Stimulated activated CD4-positive, alpha-beta T cell treated with anti-CD3 and anti-CD28 coated beads, Interleukin-2, amount 100 ng/mL, for 4 hours (primary cell): ENCODE results near the gene LDLRAD4.

Experiments
- DNase-seq: peaks from one replicate; pipeline ENCODE4 v3.0.0-alpha.2; 2020; ENCODE audit warnings: low read depth

LDLRAD4 gene

GRCh38 chr18:13430663-13431062 lies 212.1 kb downstream of the LDLRAD4 start:
- no peak for DNase-seq

GRCh38 chr18:13431886-13432285 lies 213.3 kb downstream of the LDLRAD4 start:
- DNase-seq, result no peak

GRCh38 chr18:13433125-13433524 lies 214.6 kb downstream of the LDLRAD4 start:
- DNase-seq, result no peak

- DNase-seq, result no peak
These were observed 215.1 kb downstream of the LDLRAD4 start for GRCh38 chr18:13433685-13434084.

GRCh38 chr18:13434854-13435253 lies 216.3 kb downstream of the LDLRAD4 start:
- no peak for DNase-seq

- no peak for DNase-seq
These were observed 217.2 kb downstream of the LDLRAD4 start for GRCh38 chr18:13435586-13436333.

GRCh38 chr18:13436576-13436975 lies 218.0 kb downstream of the LDLRAD4 start:
- peak; percentile 24 for DNase-seq

GRCh38 chr18:13437034-13437433 lies 218.5 kb downstream of the LDLRAD4 start:
- no peak for DNase-seq

- DNase-seq, result peak; percentile 46
These were observed 219.4 kb downstream of the LDLRAD4 start for GRCh38 chr18:13437796-13438506.

- no peak for DNase-seq
These were observed 220.0 kb downstream of the LDLRAD4 start for GRCh38 chr18:13438507-13439056.

GRCh38 chr18:13439461-13439860 lies 220.9 kb downstream of the LDLRAD4 start:
- no peak for DNase-seq

- DNase-seq, result no peak
These were observed 222.0 kb downstream of the LDLRAD4 start for GRCh38 chr18:13440277-13441248.

- no peak for DNase-seq
These were observed 223.2 kb downstream of the LDLRAD4 start for GRCh38 chr18:13441736-13442135.

- no peak for DNase-seq
These were observed 223.9 kb downstream of the LDLRAD4 start for GRCh38 chr18:13442451-13442850.

GRCh38 chr18:13443552-13443951 lies 225.0 kb downstream of the LDLRAD4 start:
- no peak for DNase-seq

- DNase-seq, result no peak
These were observed 226.1 kb downstream of the LDLRAD4 start for GRCh38 chr18:13444430-13445240.

- no peak for DNase-seq
These were observed 226.8 kb downstream of the LDLRAD4 start for GRCh38 chr18:13445241-13445897.

GRCh38 chr18:13446024-13446423 lies 227.5 kb downstream of the LDLRAD4 start:
- no peak for DNase-seq

GRCh38 chr18:13446610-13447461 lies 228.3 kb downstream of the LDLRAD4 start:
- DNase-seq, result no peak
